ENCODE results near the gene ELAVL4. TPM values are rescaled to one million over a fixed set of nuclear protein-coding genes. Genes with fewer than 3 reads are reported as not detected.

Gene ELAVL4
- total and polyA plus RNA-seq, 2 donors (not counting 1 experiment from before 2014, with no cell fraction given): not detected

- H3K4me3 ChIP-seq (replicated peaks in 1 of 4; ENCODE audit: control extremely low read depth in 1 of 4, insufficient read depth in 1 of 4, low read depth in 3 of 4, low read length in 4 of 4): no peak overlapping the region
- no peak for TF ChIP-seq EZH2 (IDR thresholded peaks at IDR 0.05; ENCODE audit: low read length, missing control alignments)
- TF ChIP-seq, protein P1, sequence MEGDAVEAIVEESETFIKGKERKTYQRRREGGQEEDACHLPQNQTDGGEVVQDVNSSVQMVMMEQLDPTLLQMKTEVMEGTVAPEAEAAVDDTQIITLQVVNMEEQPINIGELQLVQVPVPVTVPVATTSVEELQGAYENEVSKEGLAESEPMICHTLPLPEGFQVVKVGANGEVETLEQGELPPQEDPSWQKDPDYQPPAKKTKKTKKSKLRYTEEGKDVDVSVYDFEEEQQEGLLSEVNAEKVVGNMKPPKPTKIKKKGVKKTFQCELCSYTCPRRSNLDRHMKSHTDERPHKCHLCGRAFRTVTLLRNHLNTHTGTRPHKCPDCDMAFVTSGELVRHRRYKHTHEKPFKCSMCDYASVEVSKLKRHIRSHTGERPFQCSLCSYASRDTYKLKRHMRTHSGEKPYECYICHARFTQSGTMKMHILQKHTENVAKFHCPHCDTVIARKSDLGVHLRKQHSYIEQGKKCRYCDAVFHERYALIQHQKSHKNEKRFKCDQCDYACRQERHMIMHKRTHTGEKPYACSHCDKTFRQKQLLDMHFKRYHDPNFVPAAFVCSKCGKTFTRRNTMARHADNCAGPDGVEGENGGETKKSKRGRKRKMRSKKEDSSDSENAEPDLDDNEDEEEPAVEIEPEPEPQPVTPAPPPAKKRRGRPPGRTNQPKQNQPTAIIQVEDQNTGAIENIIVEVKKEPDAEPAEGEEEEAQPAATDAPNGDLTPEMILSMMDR (conservative IDR thresholded peaks at IDR 0.05 in 1 of 2, IDR thresholded peaks at IDR 0.05 in 1 of 2; ENCODE audit: low read depth in 1 of 2, low read length in 2 of 2): no peak
- no peaks in the 10 kb centered on the region for H4K20me1 ChIP-seq (ENCODE audit: control insufficient read depth, extremely low read depth, insufficient read depth, low read length)
- no peaks in the 10 kb centered on the region for H3K9me3 ChIP-seq (ENCODE audit: control insufficient read depth, insufficient read depth, low read depth, low read length)
- H3K4me1 ChIP-seq (ENCODE audit: control insufficient read depth, extremely low read depth, insufficient read depth, low read length): no peaks in the 10 kb centered on the region
- no peak overlapping the region for H3K9ac ChIP-seq (ENCODE audit: insufficient read depth, low read length)
- no peaks in the 10 kb centered on the region for H3K79me2 ChIP-seq (ENCODE audit: control insufficient read depth, insufficient read depth, low read length)
- DNase-seq (ENCODE audit: low read depth in 2 of 2): no peak
- no peak overlapping the region for H3K4me2 ChIP-seq (ENCODE audit: extremely low read depth, insufficient read depth, low read length)
- H3K27ac ChIP-seq (ENCODE audit: insufficient read depth, low read length): no peak overlapping the region
- H3K27me3 ChIP-seq (ENCODE audit: control insufficient read depth, insufficient read depth, low read length): no peaks in the 10 kb centered on the region
- no peaks in the 10 kb centered on the region for H3K36me3 ChIP-seq (ENCODE audit: control insufficient read depth, insufficient read depth, low read length)
- H2AFZ ChIP-seq (ENCODE audit: low read length): no peak overlapping the region
Observed at GRCh38 chr1:50195205-50195604, 86.5 kb downstream of the ELAVL4 start.

GRCh38 chr1:50196081-50196480 lies 87.4 kb downstream of the ELAVL4 start:
- H3K9ac ChIP-seq (ENCODE audit: insufficient read depth, low read length): no peak overlapping the region
- no peak overlapping the region for H2AFZ ChIP-seq (ENCODE audit: low read length)
- H3K36me3 ChIP-seq (ENCODE audit: control insufficient read depth, insufficient read depth, low read length): no peaks in the 10 kb centered on the region
- no peak overlapping the region for H3K27ac ChIP-seq (ENCODE audit: insufficient read depth, low read length)
- H3K27me3 ChIP-seq (ENCODE audit: control insufficient read depth, insufficient read depth, low read length): no peaks in the 10 kb centered on the region
- H4K20me1 ChIP-seq (ENCODE audit: control insufficient read depth, extremely low read depth, insufficient read depth, low read length): no peaks in the 10 kb centered on the region
- no peak overlapping the region for H3K4me2 ChIP-seq (ENCODE audit: extremely low read depth, insufficient read depth, low read length)
- no peak overlapping the region for H3K4me3 ChIP-seq (replicated peaks in 1 of 4; ENCODE audit: control extremely low read depth in 1 of 4, insufficient read depth in 1 of 4, low read depth in 3 of 4, low read length in 4 of 4)
- H3K79me2 ChIP-seq (ENCODE audit: control insufficient read depth, insufficient read depth, low read length): no peaks in the 10 kb centered on the region
- no peak for DNase-seq (ENCODE audit: low read depth in 2 of 2)
- no peaks in the 10 kb centered on the region for H3K4me1 ChIP-seq (ENCODE audit: control insufficient read depth, extremely low read depth, insufficient read depth, low read length)
- H3K9me3 ChIP-seq (ENCODE audit: control insufficient read depth, insufficient read depth, low read depth, low read length): no peaks in the 10 kb centered on the region
- TF ChIP-seq EZH2 (IDR thresholded peaks at IDR 0.05; ENCODE audit: low read length, missing control alignments): no peak
- TF ChIP-seq, protein P1 (conservative IDR thresholded peaks at IDR 0.05 in 1 of 2, IDR thresholded peaks at IDR 0.05 in 1 of 2; ENCODE audit: low read depth in 1 of 2, low read length in 2 of 2): no peak

DNA sequence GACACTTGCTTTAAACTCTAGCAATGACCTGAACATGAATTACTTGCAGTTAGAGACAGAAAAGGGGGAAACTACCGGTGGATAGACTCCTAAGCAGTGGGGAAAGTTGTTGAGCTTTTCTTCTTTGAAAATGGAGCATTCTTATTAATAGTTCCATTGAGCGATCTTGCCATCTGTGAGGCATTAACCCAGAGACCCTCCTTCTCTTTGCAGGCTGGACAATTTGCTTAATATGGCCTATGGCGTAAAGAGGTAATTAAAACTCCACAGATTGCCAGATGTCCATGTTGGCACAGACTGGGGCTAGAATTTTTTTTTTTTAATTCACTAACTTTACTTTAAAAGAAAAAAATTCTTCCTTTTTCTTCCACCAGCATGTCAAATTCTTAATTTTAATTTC lies 88.5 kb downstream of the ELAVL4 start:
- no peak overlapping the region for H3K4me3 ChIP-seq (replicated peaks in 1 of 4; ENCODE audit: control extremely low read depth in 1 of 4, insufficient read depth in 1 of 4, low read depth in 3 of 4, low read length in 4 of 4)
- no peak for DNase-seq (ENCODE audit: low read depth in 2 of 2)
- H3K27ac ChIP-seq (ENCODE audit: insufficient read depth, low read length): no peak overlapping the region
- no peaks in the 10 kb centered on the region for H3K4me1 ChIP-seq (ENCODE audit: control insufficient read depth, extremely low read depth, insufficient read depth, low read length)
- no peaks in the 10 kb centered on the region for H3K27me3 ChIP-seq (ENCODE audit: control insufficient read depth, insufficient read depth, low read length)
- H2AFZ ChIP-seq (ENCODE audit: low read length): no peak overlapping the region
- no peaks in the 10 kb centered on the region for H3K79me2 ChIP-seq (ENCODE audit: control insufficient read depth, insufficient read depth, low read length)
- TF ChIP-seq, protein P1 (conservative IDR thresholded peaks at IDR 0.05 in 1 of 2, IDR thresholded peaks at IDR 0.05 in 1 of 2; ENCODE audit: low read depth in 1 of 2, low read length in 2 of 2): no peak
- no peak for TF ChIP-seq EZH2 (IDR thresholded peaks at IDR 0.05; ENCODE audit: low read length, missing control alignments)
- H3K9me3 ChIP-seq (ENCODE audit: control insufficient read depth, insufficient read depth, low read depth, low read length): no peaks in the 10 kb centered on the region
- no peak overlapping the region for H3K4me2 ChIP-seq (ENCODE audit: extremely low read depth, insufficient read depth, low read length)
- no peaks in the 10 kb centered on the region for H3K36me3 ChIP-seq (ENCODE audit: control insufficient read depth, insufficient read depth, low read length)
- no peak overlapping the region for H3K9ac ChIP-seq (ENCODE audit: insufficient read depth, low read length)
- no peaks in the 10 kb centered on the region for H4K20me1 ChIP-seq (ENCODE audit: control insufficient read depth, extremely low read depth, insufficient read depth, low read length)
